Subcutaneous abdominal adipose tissue (tissue), 5 donors: ENCODE measurements around the gene PAPLN.

ENCODE experiments used
- H3K27ac ChIP-seq: one replicate; pipeline ENCODE4 v1.7.0; 2013; ENCODE audit warnings: low read depth, mild to moderate bottlenecking, inconsistent platforms, low read length, moderate library complexity
- H3K27me3 ChIP-seq, 5 donors: one replicate each; pipeline ENCODE4 v1.7.0; 2013; ENCODE audit warnings: low read length in 5 of 5, inconsistent platforms in 1 of 5; ENCODE audit not compliant: control insufficient read depth in 5 of 5, insufficient read depth in 4 of 5
- H3K36me3 ChIP-seq, 5 donors: one replicate each; pipeline ENCODE4 v1.7.0; 2013; ENCODE audit warnings: low read length in 5 of 5; ENCODE audit not compliant: control insufficient read depth in 5 of 5, insufficient read depth in 5 of 5
- H3K4me1 ChIP-seq, 5 donors: one replicate each; pipeline ENCODE4 v1.7.0; 2013; ENCODE audit warnings: low read length in 5 of 5, mild to moderate bottlenecking in 3 of 5, moderate library complexity in 1 of 5; ENCODE audit not compliant: control insufficient read depth in 5 of 5, insufficient read depth in 5 of 5
- H3K4me3 ChIP-seq, 5 donors: one replicate each; pipeline ENCODE4 v1.7.0; 2013; ENCODE audit warnings: low read length in 5 of 5, low read depth in 1 of 5
- H3K9ac ChIP-seq, 5 donors: one replicate each; pipeline ENCODE4 v1.7.0; 2013; ENCODE audit warnings: low read length in 5 of 5, mild to moderate bottlenecking in 4 of 5, moderate library complexity in 3 of 5
- H3K9me3 ChIP-seq, 5 donors: one replicate each; pipeline ENCODE4 v1.7.0; 2013; ENCODE audit warnings: low read length in 5 of 5; ENCODE audit not compliant: control insufficient read depth in 5 of 5
- donor health status: healthy.
- donor health status: healthy.
- donor health status: healthy.
- donor health status: healthy.
- donor health status: healthy.

PAPLN gene

DNA sequence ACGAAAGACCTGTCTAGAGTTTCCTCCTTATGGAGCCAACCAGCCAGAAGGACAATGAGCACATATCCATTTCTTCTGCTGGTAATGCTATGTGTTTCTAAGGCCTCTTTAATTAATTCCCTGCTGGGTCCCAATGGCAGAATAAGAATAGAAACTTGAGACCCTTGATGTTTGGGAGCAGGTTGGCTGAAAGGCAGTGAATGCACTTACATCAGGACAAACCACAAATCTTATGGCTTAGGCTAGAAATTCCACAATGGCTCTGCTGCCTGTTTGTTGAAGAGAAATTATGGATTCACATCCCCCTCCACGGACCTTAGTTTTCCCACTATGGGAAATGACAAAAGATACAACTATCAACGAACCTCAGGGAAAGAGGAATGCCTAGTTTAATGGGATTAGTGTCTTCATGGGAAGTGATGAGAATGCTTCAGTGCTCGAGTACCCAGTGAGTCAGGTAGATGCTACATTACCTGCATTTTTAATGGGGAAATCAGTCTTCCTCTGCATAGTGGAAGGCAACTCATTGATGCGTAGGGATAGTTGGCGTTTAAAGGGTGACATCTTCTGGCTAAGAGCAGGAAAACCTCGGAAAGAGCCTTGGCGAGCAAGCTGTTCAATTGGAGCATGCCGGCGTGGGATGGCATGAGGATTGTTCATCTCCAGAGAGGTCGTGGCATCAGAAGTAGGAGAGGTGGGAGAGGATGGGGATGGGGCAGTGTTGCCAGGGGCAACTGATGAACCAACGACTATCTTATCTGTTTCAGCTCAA lies 46.5 kb downstream of the PAPLN start:
- peaks cover 29 to 63% (median 49%) of the 10 kb centered on the region in 5 donors for H3K36me3 ChIP-seq
- no peaks in the 10 kb centered on the region for H3K27me3 ChIP-seq
- no peak overlapping the region for H3K4me3 ChIP-seq
- H3K27ac ChIP-seq, result peak overlapping the region; percentile 97
- H3K4me1 ChIP-seq, result peaks cover 4 to 17% (median 11%) of the 10 kb centered on the region in 5 donors
- no peaks in the 10 kb centered on the region for H3K9me3 ChIP-seq
- peak overlapping the region in 1 of 5 donors; percentile 32 for H3K9ac ChIP-seq

- H3K4me3 ChIP-seq, result no peak overlapping the region
- H3K36me3 ChIP-seq, result peaks cover 25 to 53% (median 40%) of the 10 kb centered on the region in 5 donors
- H3K9me3 ChIP-seq, result no peaks in the 10 kb centered on the region
- no peaks in the 10 kb centered on the region for H3K27me3 ChIP-seq
- peaks cover 4 to 17% (median 11%) of the 10 kb centered on the region in 5 donors for H3K4me1 ChIP-seq
- H3K27ac ChIP-seq, result no peak overlapping the region
- H3K9ac ChIP-seq, result no peak overlapping the region
Observed at GRCh38 chr14:73285979-73286378, 48.7 kb downstream of the PAPLN start.

DNA sequence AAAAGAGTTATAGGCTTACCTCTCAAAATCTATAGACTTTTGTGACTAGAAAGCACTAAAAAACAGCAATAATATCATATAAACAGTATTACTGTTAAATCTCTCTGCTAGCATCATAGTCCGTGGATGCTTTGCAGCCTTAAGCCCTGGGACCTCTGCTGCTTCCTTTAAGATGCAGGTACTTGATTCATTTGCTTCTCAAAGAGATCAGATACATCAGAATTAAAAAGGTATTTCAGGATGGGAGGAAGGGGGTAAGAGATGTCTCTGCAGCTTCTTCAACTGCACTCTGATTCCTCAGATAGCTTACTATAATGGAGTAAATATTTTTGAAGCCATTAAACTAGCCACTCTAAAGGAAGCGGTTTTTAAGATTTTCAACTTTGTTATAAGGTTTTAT lies 49.3 kb downstream of the PAPLN start:
- H3K27ac ChIP-seq, result no peak overlapping the region
- H3K36me3 ChIP-seq, result peaks cover 25 to 49% (median 34%) of the 10 kb centered on the region in 5 donors
- H3K9ac ChIP-seq, result no peak overlapping the region
- H3K4me1 ChIP-seq, result peaks cover 4 to 11% (median 9%) of the 10 kb centered on the region in 5 donors
- H3K4me3 ChIP-seq, result no peak overlapping the region
- no peaks in the 10 kb centered on the region for H3K9me3 ChIP-seq
- no peaks in the 10 kb centered on the region for H3K27me3 ChIP-seq

- peaks cover 2 to 6% (median 4%) of the 10 kb centered on the region in 5 donors for H3K4me1 ChIP-seq
- H3K27ac ChIP-seq, result no peak overlapping the region
- no peaks in the 10 kb centered on the region for H3K9me3 ChIP-seq
- H3K36me3 ChIP-seq, result peaks cover 25 to 47% (median 32%) of the 10 kb centered on the region in 5 donors
- no peaks in the 10 kb centered on the region for H3K27me3 ChIP-seq
- no peak overlapping the region for H3K9ac ChIP-seq
- no peak overlapping the region for H3K4me3 ChIP-seq
Observed at GRCh38 chr14:73287071-73287470, 49.8 kb downstream of the PAPLN start.

GRCh38 chr14:73289308-73289707 lies 52.0 kb downstream of the PAPLN start:
- Histone ChIP-seq H3K36me3 (peaks cover 18 to 39% (median 20%) of the 10 kb centered on the region in 5 donors), H3K27me3 (no peaks in the 10 kb centered on the region), H3K9me3 (no peaks in the 10 kb centered on the region), H3K27ac (no peak overlapping the region), H3K4me3 (no peak overlapping the region), H3K9ac (no peak overlapping the region), H3K4me1 (no peaks in the 10 kb centered on the region)

DNA sequence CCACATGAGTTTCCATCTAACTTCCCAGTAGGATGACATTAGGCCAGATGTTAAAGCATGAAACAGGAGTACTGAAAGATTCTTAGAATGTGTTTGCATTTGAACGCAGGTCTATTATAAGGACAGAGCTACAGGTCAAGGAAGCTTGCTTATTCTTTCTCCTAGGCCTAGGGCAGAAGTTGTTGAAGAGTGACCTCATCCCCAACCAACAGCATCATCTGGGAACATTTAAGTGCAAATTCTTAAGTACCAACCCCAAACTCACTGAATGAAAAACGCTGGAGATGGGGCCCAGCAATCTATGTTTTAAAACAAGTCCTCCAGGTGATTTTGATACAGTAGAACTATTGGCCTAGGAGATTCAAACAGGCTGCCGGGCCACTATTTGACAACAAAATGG lies 52.4 kb downstream of the PAPLN start:
- Histone ChIP-seq H3K9ac (peak overlapping the region in 1 of 5 donors; percentile 20), H3K27me3 (no peaks in the 10 kb centered on the region), H3K4me1 (no peaks in the 10 kb centered on the region), H3K4me3 (no peak overlapping the region), H3K9me3 (no peaks in the 10 kb centered on the region), H3K27ac (no peak overlapping the region), H3K36me3 (peaks cover 18 to 39% (median 18%) of the 10 kb centered on the region in 5 donors)

DNA sequence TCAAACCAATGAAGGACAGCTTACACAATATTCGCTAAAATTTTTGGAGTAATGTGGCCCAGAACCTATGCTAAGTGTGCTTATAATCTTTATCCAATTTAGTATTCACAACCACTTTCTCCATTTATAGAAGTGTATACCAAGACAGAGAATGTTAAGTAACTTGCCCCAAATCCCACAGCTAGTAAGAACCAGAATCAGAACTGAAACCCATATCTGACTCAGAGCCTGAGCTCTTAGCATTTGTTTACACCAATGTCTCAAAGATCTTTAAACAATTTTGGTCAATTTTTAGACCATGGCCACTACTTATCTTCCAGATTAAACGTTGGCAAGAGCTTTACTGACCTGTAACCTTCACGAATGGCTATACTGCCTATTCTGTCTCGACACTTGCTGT lies 53.0 kb downstream of the PAPLN start:
- Histone ChIP-seq H3K4me3 (no peak overlapping the region), H3K4me1 (no peaks in the 10 kb centered on the region), H3K36me3 (peaks cover 14 to 39% (median 18%) of the 10 kb centered on the region in 5 donors), H3K9me3 (no peaks in the 10 kb centered on the region), H3K27me3 (no peaks in the 10 kb centered on the region), H3K27ac (no peak overlapping the region), H3K9ac (peak overlapping the region in 1 of 5 donors; percentile 20)

GRCh38 chr14:73293782-73294781 lies 56.8 kb downstream of the PAPLN start:
- H3K36me3 ChIP-seq, result peaks cover 8 to 24% (median 11%) of the 10 kb centered on the region in 5 donors
- no peak overlapping the region for H3K4me3 ChIP-seq
- no peaks in the 10 kb centered on the region for H3K27me3 ChIP-seq
- no peaks in the 10 kb centered on the region for H3K9me3 ChIP-seq
- H3K27ac ChIP-seq, result no peak overlapping the region
- H3K9ac ChIP-seq, result no peak overlapping the region
- H3K4me1 ChIP-seq, result no peaks in the 10 kb centered on the region

- no peak overlapping the region for H3K4me3 ChIP-seq
- H3K9ac ChIP-seq, result no peak overlapping the region
- H3K9me3 ChIP-seq, result no peaks in the 10 kb centered on the region
- no peak overlapping the region for H3K27ac ChIP-seq
- peaks cover 9 to 23% (median 13%) of the 10 kb centered on the region in 5 donors for H3K36me3 ChIP-seq
- H3K27me3 ChIP-seq, result no peaks in the 10 kb centered on the region
- H3K4me1 ChIP-seq, result no peaks in the 10 kb centered on the region
Observed at GRCh38 chr14:73295198-73295796, 58.0 kb downstream of the PAPLN start.
